ENCODE data around the gene SOX21. TPM values are rescaled to one million over a fixed set of nuclear protein-coding genes. Genes with fewer than 3 reads are reported as not detected.

The SOX21 gene
- total and polyA plus RNA-seq, 4 donors, result 0.22 to 0.46 (median 0.31) TPM

- H3K36me3 ChIP-seq (ENCODE audit: control insufficient read depth in 4 of 4, insufficient read depth in 4 of 4, low read length in 4 of 4), result no peaks in the 10 kb centered on the region
- H3K9ac ChIP-seq (ENCODE audit: insufficient read depth in 1 of 2, low read length in 2 of 2), result no peak overlapping the region
- H3K9me3 ChIP-seq (ENCODE audit: control insufficient read depth in 4 of 4, insufficient read depth in 3 of 4, low read length in 3 of 4), result peaks cover 0 to 12% (median 0%) of the 10 kb centered on the region in 4 donors
- ATAC-seq (ENCODE audit: insufficient read depth, low FRiP score) (no peak), DNase-seq (no peak)
- peaks cover 7 to 95% (median 84%) of the 10 kb centered on the region in 3 donors for H3K27me3 ChIP-seq (ENCODE audit: control insufficient read depth in 3 of 3, insufficient read depth in 3 of 3, low read length in 2 of 3)
- no peak overlapping the region for H3K27ac ChIP-seq (ENCODE audit: low read depth in 1 of 2, low read length in 1 of 2)
- 76 to 77% methylated on average over 5 of the region's 5 CpGs for WGBS, 2 donors
- no peak overlapping the region for H3K4me3 ChIP-seq
- peaks cover 0 to 20% (median 0%) of the 10 kb centered on the region in 5 donors for H3K4me1 ChIP-seq (ENCODE audit: control insufficient read depth in 5 of 5, insufficient read depth in 5 of 5, low read length in 5 of 5)
- TF ChIP-seq CTCF (IDR thresholded peaks at IDR 0.05; ENCODE audit: control extremely low read depth, extremely low read depth), result no peak
Measured at GRCh38 chr13:94700536-94700935, 11.8 kb downstream of the SOX21 start.

GRCh38 chr13:94700051-94700535, 12.3 kb downstream of the SOX21 start:
- Histone ChIP-seq H3K9ac (ENCODE audit: insufficient read depth in 1 of 2, low read length in 2 of 2) (no peak overlapping the region), H3K9me3 (ENCODE audit: control insufficient read depth in 4 of 4, insufficient read depth in 3 of 4, low read length in 3 of 4) (peaks cover 0 to 12% (median 0%) of the 10 kb centered on the region in 4 donors), H3K4me3 (no peak overlapping the region), H3K4me1 (ENCODE audit: control insufficient read depth in 5 of 5, insufficient read depth in 5 of 5, low read length in 5 of 5) (peaks cover 0 to 20% (median 0%) of the 10 kb centered on the region in 5 donors), H3K36me3 (ENCODE audit: control insufficient read depth in 4 of 4, insufficient read depth in 4 of 4, low read length in 4 of 4) (no peaks in the 10 kb centered on the region), H3K27me3 (ENCODE audit: control insufficient read depth in 3 of 3, insufficient read depth in 3 of 3, low read length in 2 of 3) (peaks cover 7 to 93% (median 80%) of the 10 kb centered on the region in 3 donors), H3K27ac (ENCODE audit: low read depth in 1 of 2, low read length in 1 of 2) (no peak overlapping the region)
- ATAC-seq (ENCODE audit: insufficient read depth, low FRiP score) (no peak), DNase-seq (no peak)
- 76 to 81% methylated on average over 3 of the region's 3 CpGs for WGBS, 2 donors
- TF ChIP-seq CTCF (IDR thresholded peaks at IDR 0.05; ENCODE audit: control extremely low read depth, extremely low read depth), result no peak

GRCh38 chr13:94696171-94696570, 16.2 kb downstream of the SOX21 start:
- no peaks in the 10 kb centered on the region for H3K4me1 ChIP-seq (ENCODE audit: control insufficient read depth in 5 of 5, insufficient read depth in 5 of 5, low read length in 5 of 5)
- 85 to 89% methylated on average over 1 of the region's 1 CpG for WGBS, 2 donors
- H3K9me3 ChIP-seq (ENCODE audit: control insufficient read depth in 4 of 4, insufficient read depth in 3 of 4, low read length in 3 of 4), result peaks cover 0 to 5% (median 0%) of the 10 kb centered on the region in 4 donors
- no peak overlapping the region for H3K27ac ChIP-seq (ENCODE audit: low read depth in 1 of 2, low read length in 1 of 2)
- no peaks in the 10 kb centered on the region for H3K36me3 ChIP-seq (ENCODE audit: control insufficient read depth in 4 of 4, insufficient read depth in 4 of 4, low read length in 4 of 4)
- H3K27me3 ChIP-seq (ENCODE audit: control insufficient read depth in 3 of 3, insufficient read depth in 3 of 3, low read length in 2 of 3), result peaks cover 0 to 68% (median 42%) of the 10 kb centered on the region in 3 donors
- TF ChIP-seq CTCF (IDR thresholded peaks at IDR 0.05; ENCODE audit: control extremely low read depth, extremely low read depth), result no peak
- ATAC-seq (ENCODE audit: insufficient read depth, low FRiP score) (no peak), DNase-seq (no peak)
- H3K9ac ChIP-seq (ENCODE audit: insufficient read depth in 1 of 2, low read length in 2 of 2), result no peak overlapping the region
- H3K4me3 ChIP-seq, result no peak overlapping the region

- DNase-seq (no peak), ATAC-seq (ENCODE audit: insufficient read depth, low FRiP score) (no peak)
- 89 to 90% methylated on average over 4 of the region's 4 CpGs for WGBS, 2 donors
- Histone ChIP-seq H3K27ac (ENCODE audit: low read depth in 1 of 2, low read length in 1 of 2) (no peak overlapping the region), H3K9ac (ENCODE audit: insufficient read depth in 1 of 2, low read length in 2 of 2) (no peak overlapping the region), H3K4me3 (no peak overlapping the region), H3K4me1 (ENCODE audit: control insufficient read depth in 5 of 5, insufficient read depth in 5 of 5, low read length in 5 of 5) (no peaks in the 10 kb centered on the region), H3K36me3 (ENCODE audit: control insufficient read depth in 4 of 4, insufficient read depth in 4 of 4, low read length in 4 of 4) (no peaks in the 10 kb centered on the region), H3K27me3 (ENCODE audit: control insufficient read depth in 3 of 3, insufficient read depth in 3 of 3, low read length in 2 of 3) (peaks cover 4 to 42% (median 8%) of the 10 kb centered on the region in 3 donors), H3K9me3 (ENCODE audit: control insufficient read depth in 4 of 4, insufficient read depth in 3 of 4, low read length in 3 of 4) (peaks cover 0 to 4% (median 0%) of the 10 kb centered on the region in 4 donors)
- TF ChIP-seq CTCF (IDR thresholded peaks at IDR 0.05; ENCODE audit: control extremely low read depth, extremely low read depth), result no peak
Measured at GRCh38 chr13:94692030-94692429, 20.3 kb downstream of the SOX21 start.

All from lung (tissue), 12 donors.